Fibroblast of skin of left biceps (primary cell): ENCODE data around the gene OR8B3.
A peak's percentile ranks its signal among the peaks of the same experiment; 100 is the strongest.
"Not testable (repeated sequence)": the region's sequence is repeated elsewhere in the genome, so short reads cannot be mapped to it uniquely, and the experiment has no call there.

Experiments used
- DNase-seq, 2 experiments: peaks; one replicate each; pipeline ENCODE4 v3.0.0-alpha.2; 2013; ENCODE audit warnings: low read depth in 2 of 2

The OR8B3 gene, protein sequence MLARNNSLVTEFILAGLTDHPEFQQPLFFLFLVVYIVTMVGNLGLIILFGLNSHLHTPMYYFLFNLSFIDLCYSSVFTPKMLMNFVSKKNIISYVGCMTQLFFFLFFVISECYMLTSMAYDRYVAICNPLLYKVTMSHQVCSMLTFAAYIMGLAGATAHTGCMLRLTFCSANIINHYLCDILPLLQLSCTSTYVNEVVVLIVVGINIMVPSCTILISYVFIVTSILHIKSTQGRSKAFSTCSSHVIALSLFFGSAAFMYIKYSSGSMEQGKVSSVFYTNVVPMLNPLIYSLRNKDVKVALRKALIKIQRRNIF

DNA sequence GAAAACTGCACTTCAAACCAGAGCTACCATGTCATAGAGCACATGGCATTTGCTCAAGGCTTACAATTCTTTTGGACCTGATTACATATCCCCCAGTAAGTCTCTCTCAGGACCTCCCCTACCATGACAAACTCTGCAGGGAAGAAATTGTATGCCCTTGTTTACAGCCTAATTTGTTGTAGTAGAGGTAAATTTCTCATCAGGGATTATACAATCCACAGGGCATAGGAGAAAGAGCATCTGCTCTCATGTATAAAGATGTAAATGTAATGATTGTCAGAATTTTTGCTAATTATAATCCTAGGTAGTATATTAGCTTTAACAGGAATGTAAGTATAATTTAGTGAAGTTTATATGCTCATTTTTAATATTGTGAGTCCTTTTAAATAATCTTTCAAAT, at the start of gene OR8B3:
Gene OR8B3 (minus strand): TSS at position 101 of the 400 bp plus-strand sequence. CDS start 1,673 bp downstream, outside the sequence.
- no peak for DNase-seq

DNA sequence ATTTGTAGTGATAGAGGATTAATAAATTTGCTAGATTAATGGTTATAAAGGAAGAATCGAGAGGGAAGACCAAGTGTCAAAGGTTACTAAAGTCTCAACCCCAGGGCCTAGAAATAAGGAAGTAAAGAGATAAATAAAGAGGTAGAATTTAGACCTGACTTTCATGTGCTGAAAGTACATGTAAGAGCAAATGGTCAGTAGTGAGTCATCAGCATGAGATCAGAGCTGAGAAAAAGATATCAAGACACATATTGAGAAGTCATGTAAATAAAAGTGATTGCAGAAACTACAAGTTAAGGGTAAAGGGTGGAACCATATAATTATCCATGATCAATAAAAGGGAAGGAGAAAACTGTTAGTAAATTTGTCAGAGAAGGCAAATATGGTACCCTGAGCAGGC, 48.1 kb upstream of the OR8B3 start:
- DNase-seq = no peak

GRCh38 chr11:124445646-124446150, 46.9 kb upstream of the OR8B3 start, which contains the start of gene OR8B8:
Gene OR8B8, minus strand, starts transcription at chr11:124445696. Its CDS starts 4,611 bp downstream, at chr11:124441085.
- no peak for DNase-seq

DNA sequence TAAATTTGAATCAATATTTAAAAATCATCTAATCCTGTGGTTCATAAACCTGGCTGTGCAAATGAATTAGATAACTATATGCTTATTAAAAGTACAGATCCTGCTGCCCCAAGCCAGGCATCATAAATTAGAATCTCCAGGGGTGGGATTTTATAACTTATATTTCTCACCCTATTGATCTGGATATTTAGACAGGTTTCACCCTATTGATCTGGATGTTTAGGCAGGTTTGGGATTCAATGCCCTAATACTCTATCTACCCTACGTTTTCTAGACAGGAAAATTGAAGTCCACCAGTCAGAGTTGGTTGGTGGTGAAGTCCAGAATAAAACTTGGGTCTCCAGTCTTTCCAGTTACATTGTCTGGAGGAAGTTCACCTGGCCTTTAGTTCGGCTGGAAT, 44.0 kb upstream of the OR8B3 start:
- DNase-seq = no peak

- DNase-seq = no peak
These were observed 43.6 kb upstream of the OR8B3 start for GRCh38 chr11:124442442-124442841.

GRCh38 chr11:124441519-124441918, 42.7 kb upstream of the OR8B3 start:
- DNase-seq = no peak

- DNase-seq = no peak
These were observed 42.3 kb upstream of the OR8B3 start for GRCh38 chr11:124441081-124441480.

GRCh38 chr11:124440608-124441007, 41.8 kb upstream of the OR8B3 start:
- DNase-seq = no peak

DNA sequence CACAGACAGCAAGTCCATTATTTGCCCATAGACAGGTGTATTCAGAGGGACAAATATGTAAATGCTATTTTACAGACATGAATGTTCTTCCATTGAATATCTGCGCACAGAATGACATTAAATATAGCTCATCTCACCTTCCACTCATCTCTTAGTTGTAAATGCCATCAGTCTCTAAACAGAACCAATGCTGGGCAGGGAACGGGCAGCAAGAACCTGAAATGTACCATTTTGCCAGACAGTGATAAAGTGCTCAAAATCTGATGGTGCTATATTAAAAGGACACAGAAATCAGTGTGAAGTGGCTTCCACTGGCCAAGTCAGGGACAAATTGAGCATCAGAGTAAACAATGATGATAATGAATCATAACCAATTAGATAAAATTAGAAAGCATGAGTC, 35.9 kb upstream of the OR8B3 start:
- DNase-seq = no peak

DNA sequence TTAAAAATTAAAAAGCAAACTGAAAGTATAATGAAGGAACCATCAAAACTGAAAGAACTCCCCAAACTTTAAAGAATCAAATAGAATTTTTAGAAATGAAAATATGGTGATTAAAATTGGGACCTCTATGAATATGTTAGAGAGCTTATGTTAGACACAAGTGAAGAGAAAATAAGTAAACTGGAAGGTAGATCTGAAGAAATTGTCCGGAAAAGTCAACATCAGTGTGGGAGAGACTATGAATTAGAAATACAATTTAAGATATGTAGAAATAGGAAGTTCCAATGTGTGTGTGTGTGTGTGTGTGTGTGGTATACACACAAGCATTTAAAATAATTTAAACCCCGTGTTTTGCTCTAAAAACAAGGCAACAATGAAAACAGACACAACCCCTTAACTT, 30.8 kb upstream of the OR8B3 start:
- no peak for DNase-seq

GRCh38 chr11:124424384-124424921, 25.6 kb upstream of the OR8B3 start, which contains the start of gene OR8B4:
Gene OR8B4, minus strand, starts transcription at chr11:124424871. Its CDS starts 0 bp downstream, at chr11:124424871.
- DNase-seq = no peak

DNA sequence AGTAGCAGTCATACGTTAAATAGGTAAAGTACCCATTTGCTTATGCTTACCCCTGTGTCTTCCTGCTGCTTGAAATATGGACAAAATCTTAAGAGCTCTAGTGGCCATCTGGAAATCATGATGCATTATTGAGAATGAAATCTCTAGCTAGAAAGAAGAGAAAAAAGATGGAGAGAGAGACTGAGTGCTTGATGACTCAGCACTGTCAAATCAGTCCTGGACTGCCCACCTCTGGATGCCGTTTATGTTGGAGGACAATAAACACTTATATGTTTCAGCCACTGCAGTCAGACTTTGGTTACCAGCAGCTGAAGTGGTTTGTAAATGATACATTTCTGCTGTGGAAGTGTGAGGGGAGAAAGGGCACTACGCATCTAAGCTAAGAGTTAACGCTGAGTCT, 22.2 kb upstream of the OR8B3 start:
- DNase-seq = no peak

GRCh38 chr11:124415356-124415923, 16.6 kb upstream of the OR8B3 start:
- peak in 1 of 2 experiments; percentile 8 for DNase-seq

DNA sequence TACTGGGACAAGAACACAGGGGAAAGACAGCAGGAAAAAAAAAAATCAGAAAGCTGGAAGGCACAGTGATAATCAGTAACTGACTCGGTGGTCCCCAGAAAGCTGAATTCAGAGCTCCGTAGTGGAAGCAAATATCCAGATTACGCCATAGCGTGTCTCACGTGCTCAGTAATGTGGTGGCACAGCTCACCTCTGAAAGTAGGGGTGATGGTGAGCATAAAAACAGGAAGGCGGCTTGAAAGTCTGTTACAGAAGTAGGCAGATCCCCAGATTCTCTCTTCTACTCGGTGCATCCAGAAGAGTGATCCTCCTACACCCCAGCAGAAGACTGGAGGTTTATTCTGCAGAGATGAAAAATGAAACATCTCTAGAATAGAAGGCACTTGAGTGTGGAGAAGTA, 11.1 kb upstream of the OR8B3 start:
- DNase-seq = no peak

- DNase-seq = no peak
These were observed 6.8 kb upstream of the OR8B3 start for GRCh38 chr11:124405581-124405980.

- DNase-seq = not testable (repeated sequence)
These were observed 4.4 kb upstream of the OR8B3 start for GRCh38 chr11:124403186-124403585.

GRCh38 chr11:124402326-124402922, 3.6 kb upstream of the OR8B3 start:
- DNase-seq = peak; percentile 36 to 48

GRCh38 chr11:124396847-124397246, 2.0 kb downstream of the OR8B3 start:
- DNase-seq = not testable (repeated sequence)

DNA sequence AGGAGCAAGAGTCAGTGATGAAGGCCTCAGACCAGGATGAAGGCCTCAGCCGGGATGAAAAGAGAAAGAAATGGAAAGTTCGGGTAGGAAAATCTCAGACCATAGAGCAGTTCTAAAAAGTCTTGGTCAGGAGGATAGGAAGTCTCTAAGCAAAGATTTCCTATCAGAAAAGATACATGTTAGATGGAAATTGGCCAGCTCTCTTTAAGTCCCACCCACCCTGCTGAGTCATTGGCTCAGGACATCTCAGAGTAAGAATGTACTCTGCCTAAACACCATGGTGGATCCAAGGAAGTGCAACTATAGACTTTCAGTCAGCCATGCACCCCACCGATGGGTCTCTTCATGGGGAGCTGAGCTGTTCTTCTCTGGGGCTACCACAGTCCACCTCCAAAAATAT, 4.4 kb downstream of the OR8B3 start:
- DNase-seq = no peak

GRCh38 chr11:124384399-124384798, 14.4 kb downstream of the OR8B3 start, which contains the start of gene OR8B2:
Gene OR8B2, minus strand, starts transcription at chr11:124384499. Its CDS starts 1,156 bp downstream, at chr11:124383343.
- no peak for DNase-seq

DNA sequence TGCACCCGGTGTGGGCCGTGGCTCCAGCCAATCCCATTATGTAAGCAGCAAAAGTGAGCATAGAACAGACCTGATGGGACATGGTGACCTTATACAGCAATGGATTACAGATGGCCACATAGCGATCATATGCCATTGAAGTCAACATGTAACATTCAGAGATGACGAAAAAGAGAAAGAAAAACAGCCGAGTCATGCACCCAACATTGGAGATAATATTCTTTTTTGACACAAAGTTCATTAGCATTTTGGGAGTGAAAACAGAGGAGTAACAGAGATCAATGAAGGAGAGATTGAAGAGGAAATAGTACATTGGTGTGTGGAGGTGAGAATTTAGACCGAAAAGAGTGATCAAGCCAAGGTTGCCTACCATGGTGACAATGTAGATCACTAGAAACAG, 16.0 kb downstream of the OR8B3 start:
- DNase-seq = not testable (repeated sequence)

DNA sequence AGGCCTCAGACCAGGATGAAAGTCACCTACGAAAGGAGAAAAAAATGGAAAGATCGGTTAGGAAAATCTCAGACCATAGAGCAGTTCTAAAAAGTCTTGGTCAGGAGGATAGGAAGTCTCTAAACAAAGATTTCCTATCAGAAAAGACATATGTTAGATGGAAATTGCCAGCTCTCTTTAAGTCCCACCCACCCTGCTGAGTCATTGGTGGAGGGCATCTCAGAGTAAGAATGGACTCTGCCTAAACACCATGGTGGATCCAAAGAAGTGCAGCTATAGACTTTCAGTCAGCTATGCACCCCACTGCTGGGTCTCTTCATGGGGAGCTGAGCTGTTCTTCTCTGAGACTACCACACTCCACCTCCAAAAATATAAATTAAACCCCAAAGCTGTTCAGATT, 18.2 kb downstream of the OR8B3 start:
- no peak for DNase-seq
